Stimulated activated naive CD8-positive, alpha-beta T cell treated with anti-CD3 and anti-CD28 coated beads, Interleukin-15, Interleukin-2, amounts not matched to agents 100 ng/mL and 50 ng/mL, for 24 hours (primary cell): Measurements from ENCODE around the gene NEDD1.

Source experiments
- H3K27ac Mint-ChIP-seq: one replicate; pipeline ENCODE4 v1.8.0; 2021; ENCODE audit warnings: mild to moderate bottlenecking, mixed read lengths
- H3K27me3 Mint-ChIP-seq: one replicate; pipeline ENCODE4 v1.8.0; 2021; ENCODE audit warnings: mixed read lengths
- H3K36me3 Mint-ChIP-seq: one replicate; pipeline ENCODE4 v1.8.0; 2021; ENCODE audit warnings: low read depth, mixed read lengths
- H3K4me1 Mint-ChIP-seq: one replicate; pipeline ENCODE4 v1.8.0; 2021; ENCODE audit warnings: low read depth, mixed read lengths
- H3K4me3 Mint-ChIP-seq: one replicate; pipeline ENCODE4 v1.8.0; 2021; ENCODE audit warnings: mild to moderate bottlenecking, mixed read lengths
- H3K9me3 Mint-ChIP-seq: one replicate; pipeline ENCODE4 v1.8.0; 2021; ENCODE audit warnings: mixed read lengths

The NEDD1 gene

DNA sequence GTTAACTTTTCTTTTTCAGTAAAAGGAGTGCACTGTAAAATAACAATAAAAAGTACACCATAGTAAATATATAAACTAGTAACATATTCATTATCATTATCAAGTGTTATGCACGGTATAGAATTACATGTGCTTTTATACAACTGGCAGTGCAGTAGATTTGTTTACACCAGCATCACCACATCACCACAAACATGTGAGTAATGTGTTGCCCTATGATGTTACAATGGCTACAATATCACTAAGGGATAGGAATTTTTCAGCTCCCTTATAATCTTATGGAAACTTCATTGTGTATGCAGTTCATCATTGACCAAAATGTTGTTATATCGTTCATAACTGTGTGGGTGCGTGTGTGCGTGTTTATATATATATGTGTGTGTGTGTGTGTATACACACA is 23.5 kb upstream of the NEDD1 start:
- no peaks in the 10 kb centered on the region for H3K36me3 Mint-ChIP-seq
- peaks cover 6% of the 10 kb centered on the region for H3K27me3 Mint-ChIP-seq
- no peaks in the 10 kb centered on the region for H3K4me1 Mint-ChIP-seq
- H3K9me3 Mint-ChIP-seq: no peaks in the 10 kb centered on the region
- no peak overlapping the region for H3K4me3 Mint-ChIP-seq
- H3K27ac Mint-ChIP-seq: no peak overlapping the region

- H3K4me3 Mint-ChIP-seq: no peak overlapping the region
- peaks cover 15% of the 10 kb centered on the region for H3K27me3 Mint-ChIP-seq
- no peak overlapping the region for H3K27ac Mint-ChIP-seq
- no peaks in the 10 kb centered on the region for H3K9me3 Mint-ChIP-seq
- H3K36me3 Mint-ChIP-seq: no peaks in the 10 kb centered on the region
- peaks cover 8% of the 10 kb centered on the region for H3K4me1 Mint-ChIP-seq
Measured at GRCh38 chr12:96886998-96887677, 19.9 kb upstream of the NEDD1 start.

GRCh38 chr12:96889273-96889933 is 17.7 kb upstream of the NEDD1 start:
- no peaks in the 10 kb centered on the region for H3K36me3 Mint-ChIP-seq
- peaks cover 8% of the 10 kb centered on the region for H3K4me1 Mint-ChIP-seq
- peaks cover 25% of the 10 kb centered on the region for H3K27me3 Mint-ChIP-seq
- no peak overlapping the region for H3K27ac Mint-ChIP-seq
- no peaks in the 10 kb centered on the region for H3K9me3 Mint-ChIP-seq
- H3K4me3 Mint-ChIP-seq: no peak overlapping the region

GRCh38 chr12:96890331-96890730 is 16.7 kb upstream of the NEDD1 start:
- no peak overlapping the region for H3K27ac Mint-ChIP-seq
- no peak overlapping the region for H3K4me3 Mint-ChIP-seq
- H3K4me1 Mint-ChIP-seq: peaks cover 8% of the 10 kb centered on the region
- no peaks in the 10 kb centered on the region for H3K36me3 Mint-ChIP-seq
- no peaks in the 10 kb centered on the region for H3K9me3 Mint-ChIP-seq
- peaks cover 26% of the 10 kb centered on the region for H3K27me3 Mint-ChIP-seq

- H3K27me3 Mint-ChIP-seq: peaks cover 20% of the 10 kb centered on the region
- H3K36me3 Mint-ChIP-seq: no peaks in the 10 kb centered on the region
- no peak overlapping the region for H3K4me3 Mint-ChIP-seq
- H3K27ac Mint-ChIP-seq: no peak overlapping the region
- H3K9me3 Mint-ChIP-seq: no peaks in the 10 kb centered on the region
- H3K4me1 Mint-ChIP-seq: peaks cover 8% of the 10 kb centered on the region
Measured at GRCh38 chr12:96892104-96892503, 15.0 kb upstream of the NEDD1 start.

- no peak overlapping the region for H3K27ac Mint-ChIP-seq
- no peaks in the 10 kb centered on the region for H3K36me3 Mint-ChIP-seq
- H3K4me3 Mint-ChIP-seq: no peak overlapping the region
- H3K9me3 Mint-ChIP-seq: no peaks in the 10 kb centered on the region
- H3K4me1 Mint-ChIP-seq: no peaks in the 10 kb centered on the region
- H3K27me3 Mint-ChIP-seq: peaks cover 8% of the 10 kb centered on the region
Measured at GRCh38 chr12:96897421-96897820, 9.6 kb upstream of the NEDD1 start.

- Mint-ChIP-seq H3K4me1 (peaks cover 3% of the 10 kb centered on the region), H3K27me3 (peaks cover 5% of the 10 kb centered on the region), H3K9me3 (no peaks in the 10 kb centered on the region)
Measured at GRCh38 chr12:96901175-96901574, 5.9 kb upstream of the NEDD1 start.

DNA sequence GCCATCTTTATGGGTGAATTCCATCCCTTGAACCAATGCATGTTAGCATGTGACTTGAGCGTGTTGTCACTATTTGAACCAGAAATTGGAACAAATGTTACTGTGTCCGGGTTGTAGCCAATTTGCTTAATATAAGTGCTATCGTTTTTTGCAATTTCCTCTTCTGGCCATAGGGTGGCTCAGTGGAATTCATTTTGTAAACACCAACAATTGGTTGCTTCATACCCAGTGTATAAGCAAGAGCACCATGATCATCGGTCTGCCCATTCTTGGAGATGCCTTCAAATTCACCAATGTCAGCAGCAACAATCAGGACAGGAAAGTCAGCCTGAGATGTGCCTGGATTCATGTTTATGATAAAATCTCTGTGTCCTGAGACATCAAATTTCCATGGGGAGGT is 5.0 kb upstream of the NEDD1 start:
- no peak overlapping the region for H3K27ac Mint-ChIP-seq
- H3K27me3 Mint-ChIP-seq: peaks cover 5% of the 10 kb centered on the region
- no peak overlapping the region for H3K4me3 Mint-ChIP-seq
- H3K36me3 Mint-ChIP-seq: no peaks in the 10 kb centered on the region
- H3K4me1 Mint-ChIP-seq: peaks cover 10% of the 10 kb centered on the region
- H3K9me3 Mint-ChIP-seq: no peaks in the 10 kb centered on the region

More at GRCh38 chr12:96901175-96901574, 5.9 kb upstream of the NEDD1 start:
- Mint-ChIP-seq H3K27ac (no peak overlapping the region), H3K36me3 (no peaks in the 10 kb centered on the region), H3K4me3 (no peak overlapping the region)

DNA sequence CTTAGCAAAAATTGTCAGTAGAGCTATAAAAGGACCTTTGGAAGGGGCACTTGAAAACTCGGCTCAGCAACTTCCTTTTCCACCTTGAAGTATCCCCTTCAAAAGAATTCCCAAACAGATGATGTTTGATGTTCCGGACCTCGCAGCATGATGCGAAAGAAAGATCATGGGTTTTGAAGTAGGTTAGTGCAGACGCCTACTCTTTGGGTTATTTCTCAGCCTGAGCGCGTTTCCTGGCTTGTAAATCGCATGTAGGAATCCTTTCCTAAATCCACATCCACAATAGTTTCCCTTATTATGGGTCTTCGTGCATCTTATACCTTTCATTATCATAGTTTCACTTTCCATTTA is 584 bp upstream of the NEDD1 start:
- H3K27me3 Mint-ChIP-seq: peaks cover 5% of the 10 kb centered on the region
- peak overlapping the region; percentile 98 for H3K4me3 Mint-ChIP-seq
- peaks cover 18% of the 10 kb centered on the region for H3K36me3 Mint-ChIP-seq

GRCh38 chr12:96907671-96908422 is 790 bp downstream of the NEDD1 start:
- Mint-ChIP-seq H3K9me3 (no peaks in the 10 kb centered on the region), H3K27ac (peak overlapping the region; percentile 98), H3K4me3 (peak overlapping the region; percentile 98), H3K36me3 (peaks cover 22% of the 10 kb centered on the region), H3K4me1 (peaks cover 52% of the 10 kb centered on the region), H3K27me3 (peaks cover 5% of the 10 kb centered on the region)

More for the DNA sequence above, 584 bp upstream of the NEDD1 start:
- peaks cover 46% of the 10 kb centered on the region for H3K4me1 Mint-ChIP-seq
- no peaks in the 10 kb centered on the region for H3K9me3 Mint-ChIP-seq
- H3K27ac Mint-ChIP-seq: peak overlapping the region; percentile 94

DNA sequence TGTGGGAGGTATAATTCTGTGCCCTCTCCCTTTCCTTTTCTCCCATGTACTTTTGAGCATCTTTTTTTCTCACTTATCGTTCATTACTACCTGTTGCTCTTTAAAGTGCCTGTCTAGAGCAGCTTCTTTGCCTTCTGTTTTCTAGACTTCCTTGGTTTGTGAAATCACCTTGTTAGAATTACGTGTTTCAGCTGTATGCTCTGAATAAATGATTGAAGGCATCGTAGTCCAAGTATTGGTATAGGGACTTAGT is 1.3 kb downstream of the NEDD1 start:
- H3K27me3 Mint-ChIP-seq: peaks cover 5% of the 10 kb centered on the region
- H3K9me3 Mint-ChIP-seq: no peaks in the 10 kb centered on the region
- H3K4me3 Mint-ChIP-seq: peak overlapping the region; percentile 98
- peaks cover 52% of the 10 kb centered on the region for H3K4me1 Mint-ChIP-seq
- H3K27ac Mint-ChIP-seq: peak overlapping the region; percentile 98
- H3K36me3 Mint-ChIP-seq: peaks cover 27% of the 10 kb centered on the region

- peaks cover 7% of the 10 kb centered on the region for H3K9me3 Mint-ChIP-seq
- H3K4me1 Mint-ChIP-seq: peaks cover 53% of the 10 kb centered on the region
- peaks cover 56% of the 10 kb centered on the region for H3K36me3 Mint-ChIP-seq
- no peak overlapping the region for H3K27ac Mint-ChIP-seq
- H3K4me3 Mint-ChIP-seq: no peak overlapping the region
- H3K27me3 Mint-ChIP-seq: no peaks in the 10 kb centered on the region
Measured at GRCh38 chr12:96912261-96912660, 5.2 kb downstream of the NEDD1 start.

- Mint-ChIP-seq H3K27ac (no peak overlapping the region), H3K27me3 (no peaks in the 10 kb centered on the region), H3K4me1 (peaks cover 53% of the 10 kb centered on the region), H3K4me3 (no peak overlapping the region), H3K36me3 (peaks cover 56% of the 10 kb centered on the region), H3K9me3 (peaks cover 7% of the 10 kb centered on the region)
Measured at GRCh38 chr12:96912943-96913342, 5.9 kb downstream of the NEDD1 start.

GRCh38 chr12:96919510-96920210 is 12.6 kb downstream of the NEDD1 start:
- peaks cover 7% of the 10 kb centered on the region for H3K9me3 Mint-ChIP-seq
- no peak overlapping the region for H3K27ac Mint-ChIP-seq
- H3K36me3 Mint-ChIP-seq: peaks cover 82% of the 10 kb centered on the region
- no peaks in the 10 kb centered on the region for H3K27me3 Mint-ChIP-seq
- H3K4me1 Mint-ChIP-seq: peaks cover 14% of the 10 kb centered on the region
- H3K4me3 Mint-ChIP-seq: no peak overlapping the region

GRCh38 chr12:96948782-96949181 is 41.7 kb downstream of the NEDD1 start:
- Mint-ChIP-seq H3K4me3 (no peak overlapping the region), H3K9me3 (no peaks in the 10 kb centered on the region), H3K27me3 (no peaks in the 10 kb centered on the region), H3K36me3 (peaks cover 79% of the 10 kb centered on the region), H3K4me1 (no peaks in the 10 kb centered on the region), H3K27ac (no peak overlapping the region)
